NCI-H345 treated with DMSO at 0.1 percent for 48 hours (cell line): Measurements from ENCODE around the gene PAPPA2.
A peak's percentile ranks its signal among the peaks of the same experiment; 100 is the strongest.

Experiments used
- DNase-seq: peaks from one replicate; lab custom pipeline; 2025; ENCODE audit not compliant: unreplicated experiment; lab: John Stamatoyannopoulos, UW

Gene PAPPA2

GRCh38 chr1:176847052-176847451, 384.1 kb downstream of the PAPPA2 start:
- DNase-seq, result no peak

GRCh38 chr1:176849281-176849680, 386.3 kb downstream of the PAPPA2 start:
- DNase-seq, result no peak

- DNase-seq, result no peak
Observed at GRCh38 chr1:176850871-176851270, 387.9 kb downstream of the PAPPA2 start.

GRCh38 chr1:176852124-176852523, 389.1 kb downstream of the PAPPA2 start:
- no peak for DNase-seq

GRCh38 chr1:176853503-176853902, 390.5 kb downstream of the PAPPA2 start:
- no peak for DNase-seq

- no peak for DNase-seq
Observed at GRCh38 chr1:176854121-176854520, 391.1 kb downstream of the PAPPA2 start.

- peak; percentile 9 for DNase-seq
Observed at GRCh38 chr1:176854758-176855745, 392.1 kb downstream of the PAPPA2 start.

- no peak for DNase-seq
Observed at GRCh38 chr1:176857632-176858031, 394.7 kb downstream of the PAPPA2 start.

DNA sequence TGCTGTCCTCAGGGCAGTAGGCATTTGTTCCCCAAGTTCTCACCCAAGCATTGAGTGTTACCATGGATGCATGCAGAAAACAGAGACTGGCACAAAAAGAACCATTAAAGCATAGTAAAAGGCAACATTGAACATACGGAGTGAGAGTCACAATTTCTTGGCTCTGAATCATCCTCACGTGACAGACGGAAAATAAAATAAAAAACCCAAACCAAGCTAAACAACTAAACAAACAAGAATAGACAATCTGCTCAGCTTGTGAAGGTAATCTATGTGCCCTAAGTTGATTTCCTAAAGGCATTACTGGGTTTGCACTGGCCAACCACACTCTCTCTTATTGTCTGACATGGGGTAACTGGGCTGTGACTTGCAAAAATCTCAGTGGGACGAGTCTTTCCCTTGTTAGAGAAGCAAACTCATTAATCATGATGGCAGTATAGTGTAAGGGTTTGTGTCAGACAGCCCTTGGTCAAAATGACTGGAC, 395.5 kb downstream of the PAPPA2 start:
- no peak for DNase-seq

DNA sequence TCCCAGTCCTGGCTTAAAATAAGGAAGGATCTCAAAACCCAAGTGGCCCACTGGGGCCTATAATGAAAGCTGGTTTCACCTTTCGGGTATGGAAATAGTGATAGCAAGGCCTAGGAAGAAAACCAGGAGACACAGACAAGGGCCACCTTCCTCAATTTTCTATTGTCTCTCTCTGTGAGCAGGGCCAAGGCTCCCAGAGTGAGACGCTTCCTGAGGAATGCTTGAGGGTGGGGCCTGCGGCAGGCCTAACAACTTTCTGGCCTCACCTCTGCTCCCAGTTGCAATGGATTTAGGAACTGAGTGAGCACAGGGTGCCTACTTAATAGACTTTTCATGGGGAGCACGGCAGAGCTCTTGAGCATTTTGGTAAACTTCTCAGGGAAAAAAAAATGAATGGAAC, 400.6 kb downstream of the PAPPA2 start:
- DNase-seq, result no peak

- DNase-seq, result no peak
Observed at GRCh38 chr1:176864211-176864610, 401.2 kb downstream of the PAPPA2 start.

DNA sequence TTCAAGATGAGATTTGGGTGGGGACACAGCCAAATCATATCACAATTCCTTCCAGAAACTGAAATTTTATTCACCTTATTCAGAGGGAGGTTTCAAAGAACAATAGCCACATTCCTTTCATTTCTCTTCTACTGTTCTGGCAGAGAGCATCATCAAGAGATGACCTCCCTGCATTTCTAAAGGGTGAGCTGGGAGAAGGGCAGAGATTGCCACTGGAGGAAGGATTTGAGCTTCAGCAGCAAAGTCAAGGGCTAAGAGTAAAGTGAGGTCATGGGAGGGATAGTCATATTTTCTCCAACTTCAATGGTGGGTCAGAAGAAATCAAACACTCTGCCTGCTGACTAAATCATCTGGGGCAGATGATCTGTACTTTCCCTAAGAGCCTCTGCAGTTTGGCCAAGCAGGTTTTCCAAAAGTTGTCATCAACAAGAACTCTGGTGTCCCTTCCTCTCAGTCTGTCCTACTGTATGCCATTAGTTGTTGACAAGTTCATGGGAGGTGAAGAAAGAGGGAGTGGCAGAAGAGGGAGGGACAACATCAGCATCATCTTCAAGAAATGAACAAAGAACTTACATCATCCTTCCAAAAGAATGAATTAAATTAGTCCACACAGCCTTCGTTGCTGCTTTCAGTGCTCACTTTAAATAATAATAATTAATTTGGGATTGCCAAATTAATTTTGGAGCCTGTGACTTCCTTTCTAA, 403.2 kb downstream of the PAPPA2 start:
- DNase-seq, result no peak

DNA sequence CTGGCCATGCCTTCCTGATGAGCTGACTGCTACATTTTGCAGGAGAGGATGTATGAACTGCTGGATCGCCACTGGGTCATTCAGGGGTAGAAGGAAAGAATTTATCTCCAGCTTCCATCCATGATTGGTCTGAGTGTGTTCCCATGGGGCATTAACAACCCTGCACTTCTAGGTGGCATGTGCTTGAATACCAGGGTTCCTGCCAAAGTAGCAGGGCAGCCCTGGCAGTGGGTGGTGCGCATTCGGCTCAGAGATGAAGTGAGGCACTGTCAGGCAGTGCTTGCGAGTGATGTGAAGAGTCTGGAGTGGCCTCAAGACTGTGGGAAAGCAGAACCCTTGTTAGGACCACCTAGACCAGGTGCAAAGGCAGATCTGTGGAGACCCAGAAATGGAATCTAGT, 406.6 kb downstream of the PAPPA2 start:
- DNase-seq, result no peak

- no peak for DNase-seq
Observed at GRCh38 chr1:176876966-176877515, 414.1 kb downstream of the PAPPA2 start.

DNA sequence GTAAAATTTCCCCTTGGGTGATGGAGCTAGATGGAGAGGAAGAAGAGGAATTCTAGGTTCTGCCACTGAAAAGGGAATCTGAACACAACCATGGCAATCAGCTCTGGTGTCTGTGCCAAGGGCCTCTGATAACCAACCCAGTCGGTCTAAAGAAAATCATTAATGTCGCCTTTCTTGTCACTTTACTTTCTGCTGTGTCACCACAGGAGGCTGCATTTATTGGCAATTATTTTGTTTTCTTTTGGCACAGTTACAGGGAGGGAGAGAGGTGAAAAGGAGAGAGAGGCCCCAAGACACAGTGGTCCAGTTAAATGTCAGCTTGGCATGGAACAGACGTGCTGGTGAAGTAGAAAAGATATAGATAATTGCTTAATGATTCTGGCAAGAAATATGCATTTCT, 414.6 kb downstream of the PAPPA2 start:
- DNase-seq, result no peak

DNA sequence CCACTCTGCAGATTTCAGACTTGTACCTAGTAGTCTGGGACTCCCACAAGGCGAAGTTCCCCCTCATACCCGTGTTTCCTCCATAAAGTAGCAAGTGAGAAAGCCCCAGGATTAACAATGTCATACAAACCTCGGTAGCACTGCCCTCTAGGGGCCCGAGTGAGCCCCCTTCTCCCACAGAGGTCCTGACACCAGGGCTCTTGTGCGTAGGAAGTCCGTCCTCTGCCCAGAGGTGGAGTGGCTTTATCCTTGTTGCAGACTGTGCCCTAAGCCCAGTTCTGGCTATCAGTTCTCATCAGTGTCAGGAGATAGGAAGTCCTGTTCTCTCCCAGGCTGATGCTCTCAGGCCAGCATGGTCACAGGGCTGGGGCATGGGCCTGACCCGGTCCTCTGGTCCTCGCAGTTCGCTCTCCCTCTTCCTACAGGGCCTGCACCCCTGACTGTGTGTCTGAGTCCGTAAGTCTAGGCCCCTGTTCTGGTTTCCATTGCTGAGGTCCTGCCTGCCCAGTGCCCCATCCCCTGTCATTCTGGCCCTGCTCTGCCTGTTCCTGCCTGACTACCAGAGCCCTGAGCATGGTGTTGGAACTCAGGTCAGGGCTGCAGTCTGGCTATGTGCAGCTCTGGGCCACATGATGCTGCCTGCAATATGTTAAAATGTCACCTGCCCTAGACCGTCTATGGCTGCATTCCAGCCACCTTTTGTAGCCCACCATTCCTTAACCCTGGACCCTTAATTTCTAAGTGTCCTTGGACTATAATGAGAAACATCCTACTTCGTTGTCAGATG, 416.0 kb downstream of the PAPPA2 start:
- peak; percentile 65 for DNase-seq

- DNase-seq, result no peak
Observed at GRCh38 chr1:176879784-176880620, 417.0 kb downstream of the PAPPA2 start.

GRCh38 chr1:176880955-176881595, 418.1 kb downstream of the PAPPA2 start:
- DNase-seq, result peak; percentile 50

- no peak for DNase-seq
Observed at GRCh38 chr1:176884286-176884685, 421.3 kb downstream of the PAPPA2 start.
